Esophagus (tissue), 2 donors: Measurements from ENCODE around the gene CIB4. TPM values are rescaled to one million over a fixed set of nuclear protein-coding genes. Genes with fewer than 3 reads are reported as not detected.

Experiments used
- H3K27ac ChIP-seq, 2 donors: one replicate each; pipeline ENCODE4 v1.5.1; 2013; ENCODE audit warnings: low read depth in 2 of 2, mild to moderate bottlenecking in 2 of 2, inconsistent platforms in 1 of 2, low read length in 1 of 2, moderate library complexity in 1 of 2
- H3K27me3 ChIP-seq, 2 donors: one replicate each; pipeline ENCODE4 v1.6.1; 2013; ENCODE audit warnings: low read length in 2 of 2, control low read depth in 1 of 2, mild to moderate bottlenecking in 1 of 2; ENCODE audit not compliant: insufficient read depth in 2 of 2, control insufficient read depth in 1 of 2
- H3K36me3 ChIP-seq, 2 donors: one replicate each; pipeline ENCODE4 v1.6.1; 2013; ENCODE audit warnings: low read length in 1 of 2; ENCODE audit not compliant: control insufficient read depth in 2 of 2, insufficient read depth in 2 of 2
- H3K4me1 ChIP-seq, 2 donors: one replicate each; pipeline ENCODE4 v1.6.1; 2013; ENCODE audit warnings: low read length in 1 of 2; ENCODE audit not compliant: control insufficient read depth in 2 of 2, insufficient read depth in 2 of 2
- H3K4me3 ChIP-seq, 2 donors: one replicate each; pipeline ENCODE4 v1.5.1; 2013; ENCODE audit warnings: low read length in 2 of 2, mild to moderate bottlenecking in 2 of 2, low read depth in 1 of 2, moderate library complexity in 1 of 2
- H3K9me3 ChIP-seq, 2 donors: one replicate each; pipeline ENCODE4 v1.6.1; 2013; ENCODE audit warnings: mild to moderate bottlenecking in 2 of 2, low read depth in 1 of 2, low read length in 1 of 2, moderate library complexity in 1 of 2; ENCODE audit not compliant: control insufficient read depth in 2 of 2, insufficient read depth in 1 of 2
- WGBS, 2 donors: extraction: QIAGEN DNeasy Blood & Tissue Kit; methylation state at CpG; one replicate each; pipeline ENCODE4 v1.1.7; 2013; 5-methylcytosine and 5-hydroxymethylcytosine counted together
- polyA plus RNA-seq, 2 donors: library from polyadenylated mRNA; stranded (reverse); fragments of 200-250 nt; gene quantifications; one replicate each; pipeline ENCODE4 v1.2.3, GENCODE V29; 2013
- donor health status: healthy with polysubstance abuse.
- donor health status: Bipolar disorder and iron deficiency.

The CIB4 gene
- polyA plus RNA-seq, result not detected

DNA sequence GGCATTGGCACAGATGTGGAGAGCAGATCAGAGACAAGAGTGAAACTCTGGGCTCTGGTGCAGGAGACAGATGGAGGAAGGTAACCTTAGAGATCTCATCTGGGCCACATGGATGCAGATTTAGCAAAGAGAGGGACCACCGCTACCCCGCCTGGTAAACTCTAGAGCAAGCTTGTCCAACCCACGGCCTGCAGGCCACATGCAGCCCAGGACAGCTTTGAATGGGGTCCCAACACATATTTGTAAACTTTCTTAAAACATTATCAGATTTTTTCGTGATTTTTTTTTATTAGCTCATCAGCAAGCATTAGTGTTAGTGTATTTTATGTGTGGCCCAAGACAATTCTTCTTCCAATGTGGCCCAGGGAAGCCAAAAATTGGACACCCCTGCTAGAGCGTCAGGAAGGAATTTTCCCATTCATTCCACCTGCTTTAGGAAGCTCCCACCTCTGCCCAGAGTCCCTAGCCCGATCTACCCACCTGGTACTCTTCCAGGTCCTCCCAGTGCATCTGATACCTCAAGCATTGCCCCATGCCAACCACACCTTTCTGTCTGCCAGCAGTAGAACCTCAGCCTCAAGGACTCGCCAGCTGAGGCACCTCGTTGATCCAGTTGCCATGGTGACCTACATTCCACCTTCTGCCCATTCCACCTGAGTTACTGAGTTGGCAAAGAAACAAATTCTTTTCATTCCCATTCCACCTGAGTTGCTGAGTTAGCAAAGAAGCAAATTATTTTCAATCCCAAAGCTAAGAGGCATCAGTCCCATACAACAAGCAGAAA, at the start of gene CIB4:
CIB4 (minus strand) TSS at position 586 of the 784 bp plus-strand sequence; CDS start at position 534, 52 bp downstream.
- H3K27me3 ChIP-seq, result no peaks in the 10 kb centered on the region
- WGBS, 2 donors, result 67 to 74% methylated on average over 8 of the region's 8 CpGs
- H3K9me3 ChIP-seq, result no peaks in the 10 kb centered on the region
- H3K36me3 ChIP-seq, result no peaks in the 10 kb centered on the region
- peaks cover 2 to 4% of the 10 kb centered on the region in 2 donors for H3K4me1 ChIP-seq
- no peak within 1 kb of the TSS for H3K27ac ChIP-seq
- H3K4me3 ChIP-seq, result no peak within 1 kb of the TSS

DNA sequence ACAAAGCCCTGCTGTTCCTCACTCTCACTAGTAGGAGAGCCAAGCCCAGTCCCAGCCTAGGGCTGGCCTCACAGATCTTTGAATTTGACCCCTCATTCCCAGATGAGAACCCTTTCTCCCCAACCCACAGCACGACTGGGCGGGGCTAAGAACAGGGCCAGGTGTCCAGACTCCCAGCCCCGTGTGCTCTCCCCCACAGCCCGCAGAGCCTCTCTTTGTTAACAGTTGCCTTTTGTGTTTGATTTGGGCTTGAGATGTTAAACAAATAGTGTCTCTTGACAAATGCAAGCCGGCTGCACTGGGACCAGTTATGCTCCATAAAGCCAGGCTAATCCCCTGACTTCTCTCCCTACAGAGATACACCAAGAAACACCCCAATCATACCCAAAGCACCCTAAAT, 46.6 kb upstream of the CIB4 start:
- Histone ChIP-seq H3K4me3 (no peak overlapping the region), H3K36me3 (no peaks in the 10 kb centered on the region), H3K4me1 (peaks cover 3 to 4% of the 10 kb centered on the region in 2 donors), H3K9me3 (no peaks in the 10 kb centered on the region), H3K27me3 (no peaks in the 10 kb centered on the region), H3K27ac (no peak overlapping the region)
- 39 to 50% methylated on average over 5 of the region's 5 CpGs for WGBS, 2 donors

DNA sequence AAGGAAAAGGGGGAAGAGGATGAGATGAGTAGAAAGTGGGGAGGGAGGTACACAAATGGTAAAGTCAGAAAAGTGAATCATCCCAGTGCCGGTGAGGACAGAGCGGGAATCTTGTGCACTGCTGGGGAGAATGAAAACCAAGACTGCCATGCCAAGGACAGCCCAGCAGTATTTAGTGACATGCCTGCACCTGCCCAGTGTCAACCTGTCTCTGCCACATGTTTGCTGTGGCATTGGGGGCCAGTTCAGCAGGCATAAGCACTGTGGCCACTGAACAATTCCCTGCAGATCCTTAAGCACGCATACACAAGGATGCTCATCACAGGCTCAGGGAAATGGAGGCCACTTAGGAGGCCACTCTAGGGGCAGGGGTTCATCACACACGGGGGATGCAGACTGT, 46.2 kb upstream of the CIB4 start:
- Histone ChIP-seq H3K27ac (no peak overlapping the region), H3K4me1 (peaks cover 3 to 4% of the 10 kb centered on the region in 2 donors), H3K9me3 (no peaks in the 10 kb centered on the region), H3K27me3 (no peaks in the 10 kb centered on the region), H3K4me3 (no peak overlapping the region), H3K36me3 (no peaks in the 10 kb centered on the region)
- 53 to 54% methylated on average over 4 of the region's 4 CpGs for WGBS, 2 donors

- Histone ChIP-seq H3K36me3 (no peaks in the 10 kb centered on the region), H3K9me3 (no peaks in the 10 kb centered on the region), H3K4me1 (peaks cover 0 to 3% of the 10 kb centered on the region in 2 donors), H3K27me3 (no peaks in the 10 kb centered on the region), H3K27ac (no peak overlapping the region), H3K4me3 (no peak overlapping the region)
- WGBS, 2 donors, result 23 to 27% methylated on average over 16 of the region's 16 CpGs
These were observed 45.0 kb upstream of the CIB4 start for GRCh38 chr2:26685989-26686839.

GRCh38 chr2:26685341-26685740, 44.2 kb upstream of the CIB4 start:
- Histone ChIP-seq H3K4me1 (peaks cover 0 to 3% of the 10 kb centered on the region in 2 donors), H3K27me3 (no peaks in the 10 kb centered on the region), H3K27ac (no peak overlapping the region), H3K36me3 (no peaks in the 10 kb centered on the region), H3K9me3 (no peaks in the 10 kb centered on the region), H3K4me3 (no peak overlapping the region)
- WGBS, 2 donors, result 83 to 91% methylated on average over 5 of the region's 5 CpGs

DNA sequence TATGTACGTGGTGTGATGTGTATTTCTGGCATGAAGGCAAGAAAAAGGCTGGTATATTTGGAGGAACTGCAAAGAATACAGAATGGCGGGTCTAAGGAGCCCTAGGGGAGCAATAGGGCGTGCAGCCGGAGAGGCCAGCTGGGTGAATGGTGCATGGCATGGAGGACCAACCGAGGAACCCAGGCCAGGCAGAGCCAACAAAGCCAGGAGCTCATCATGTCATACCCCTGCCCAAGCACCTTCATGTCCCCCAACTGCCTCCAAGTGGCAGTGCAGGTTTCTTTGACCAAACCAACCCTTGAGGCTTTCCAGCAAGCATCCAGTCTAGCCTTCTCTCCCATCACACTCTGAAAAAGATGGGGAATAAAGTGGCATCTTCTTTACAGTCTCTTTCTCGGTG, 42.4 kb upstream of the CIB4 start:
- no peaks in the 10 kb centered on the region for H3K9me3 ChIP-seq
- 80 to 83% methylated on average over 6 of the region's 6 CpGs for WGBS, 2 donors
- no peaks in the 10 kb centered on the region for H3K27me3 ChIP-seq
- no peaks in the 10 kb centered on the region for H3K36me3 ChIP-seq
- peaks cover 0 to 3% of the 10 kb centered on the region in 2 donors for H3K4me1 ChIP-seq
- H3K27ac ChIP-seq, result no peak overlapping the region
- H3K4me3 ChIP-seq, result no peak overlapping the region

DNA sequence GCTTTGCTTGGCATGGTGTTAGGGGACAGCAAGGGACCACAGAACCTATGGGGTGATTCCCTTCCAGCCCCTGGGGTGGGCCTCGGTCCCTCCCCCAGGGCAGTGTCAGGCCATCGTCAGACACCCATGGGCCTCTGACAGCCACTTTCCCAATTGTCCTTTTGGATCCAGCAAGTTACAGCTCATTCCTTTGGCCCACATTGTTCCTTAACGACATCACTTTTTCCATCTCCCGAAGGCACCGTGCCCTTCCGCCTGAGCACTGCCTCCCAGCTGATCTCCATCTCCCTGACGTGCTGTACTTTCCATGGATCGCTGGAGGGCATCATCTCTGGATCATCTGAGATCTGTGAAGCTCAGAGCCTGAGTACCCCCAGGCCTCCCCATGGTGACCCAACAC, 41.0 kb upstream of the CIB4 start:
- 66 to 82% methylated on average over 8 of the region's 8 CpGs for WGBS, 2 donors
- no peaks in the 10 kb centered on the region for H3K27me3 ChIP-seq

GRCh38 chr2:26681656-26682055, 40.5 kb upstream of the CIB4 start:
- 64 to 79% methylated on average over 3 of the region's 3 CpGs for WGBS, 2 donors
- Histone ChIP-seq H3K36me3 (no peaks in the 10 kb centered on the region), H3K4me1 (peaks cover 0 to 3% of the 10 kb centered on the region in 2 donors), H3K27ac (no peak overlapping the region), H3K4me3 (no peak overlapping the region), H3K27me3 (no peaks in the 10 kb centered on the region), H3K9me3 (peaks cover 0 to 3% of the 10 kb centered on the region in 2 donors)

More for the DNA sequence above, 41.0 kb upstream of the CIB4 start:
- Histone ChIP-seq H3K27ac (no peak overlapping the region), H3K4me3 (no peak overlapping the region), H3K9me3 (peaks cover 0 to 3% of the 10 kb centered on the region in 2 donors), H3K4me1 (peaks cover 0 to 3% of the 10 kb centered on the region in 2 donors), H3K36me3 (no peaks in the 10 kb centered on the region)

GRCh38 chr2:26679867-26680266, 38.7 kb upstream of the CIB4 start:
- peaks cover 0 to 3% of the 10 kb centered on the region in 2 donors for H3K9me3 ChIP-seq
- H3K4me1 ChIP-seq, result no peaks in the 10 kb centered on the region
- H3K27me3 ChIP-seq, result no peaks in the 10 kb centered on the region
- no peak overlapping the region for H3K4me3 ChIP-seq
- 69 to 81% methylated on average over 4 of the region's 4 CpGs for WGBS, 2 donors
- H3K36me3 ChIP-seq, result no peaks in the 10 kb centered on the region
- H3K27ac ChIP-seq, result no peak overlapping the region
